NCI-H2227 (cell line): ENCODE measurements around the gene UBE2QL1.
A peak's percentile ranks its signal among the peaks of the same experiment; 100 is the strongest.

ENCODE experiments used
- DNase-seq: peaks from one replicate; lab custom pipeline; 2025; ENCODE audit not compliant: unreplicated experiment; lab: John Stamatoyannopoulos, UW

The UBE2QL1 gene

DNA sequence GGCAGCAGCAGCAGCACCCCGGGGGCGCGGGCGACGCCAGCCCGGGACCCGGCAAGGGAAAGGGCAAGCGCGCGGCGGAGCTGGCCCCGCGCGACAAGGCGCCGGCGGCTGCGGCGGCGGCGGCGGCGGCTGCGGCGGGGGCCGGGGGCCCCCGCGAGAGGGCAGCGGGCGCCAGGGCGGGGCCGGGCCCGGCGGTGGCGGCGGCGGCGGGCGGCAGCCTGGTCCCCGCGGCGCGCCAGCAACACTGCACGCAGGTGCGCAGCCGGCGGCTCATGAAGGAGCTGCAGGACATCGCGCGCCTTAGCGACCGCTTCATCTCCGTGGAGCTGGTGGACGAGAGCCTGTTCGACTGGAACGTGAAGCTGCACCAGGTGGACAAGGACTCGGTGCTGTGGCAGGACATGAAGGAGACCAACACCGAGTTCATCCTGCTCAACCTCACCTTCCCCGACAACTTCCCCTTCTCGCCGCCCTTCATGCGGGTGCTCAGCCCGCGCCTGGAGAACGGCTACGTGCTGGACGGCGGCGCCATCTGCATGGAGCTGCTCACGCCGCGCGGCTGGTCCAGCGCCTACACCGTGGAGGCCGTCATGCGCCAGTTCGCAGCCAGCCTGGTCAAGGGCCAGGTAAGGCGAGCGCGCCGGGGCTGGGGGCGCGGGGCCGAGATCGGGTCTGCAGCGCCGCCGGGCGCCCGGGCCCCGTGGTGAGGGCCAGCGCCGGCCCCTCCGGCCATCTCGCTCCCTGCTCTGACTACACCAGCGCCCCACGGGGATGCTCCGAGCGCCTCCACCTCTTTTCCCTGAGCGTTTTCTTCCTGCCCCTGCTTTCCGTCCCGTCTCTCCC lies at the start of gene UBE2QL1:
TSS of gene UBE2QL1 (plus strand) at position 238 of the 843 bp plus-strand sequence. CDS start at position 273, 35 bp downstream.
- DNase-seq = peak; percentile 70

DNA sequence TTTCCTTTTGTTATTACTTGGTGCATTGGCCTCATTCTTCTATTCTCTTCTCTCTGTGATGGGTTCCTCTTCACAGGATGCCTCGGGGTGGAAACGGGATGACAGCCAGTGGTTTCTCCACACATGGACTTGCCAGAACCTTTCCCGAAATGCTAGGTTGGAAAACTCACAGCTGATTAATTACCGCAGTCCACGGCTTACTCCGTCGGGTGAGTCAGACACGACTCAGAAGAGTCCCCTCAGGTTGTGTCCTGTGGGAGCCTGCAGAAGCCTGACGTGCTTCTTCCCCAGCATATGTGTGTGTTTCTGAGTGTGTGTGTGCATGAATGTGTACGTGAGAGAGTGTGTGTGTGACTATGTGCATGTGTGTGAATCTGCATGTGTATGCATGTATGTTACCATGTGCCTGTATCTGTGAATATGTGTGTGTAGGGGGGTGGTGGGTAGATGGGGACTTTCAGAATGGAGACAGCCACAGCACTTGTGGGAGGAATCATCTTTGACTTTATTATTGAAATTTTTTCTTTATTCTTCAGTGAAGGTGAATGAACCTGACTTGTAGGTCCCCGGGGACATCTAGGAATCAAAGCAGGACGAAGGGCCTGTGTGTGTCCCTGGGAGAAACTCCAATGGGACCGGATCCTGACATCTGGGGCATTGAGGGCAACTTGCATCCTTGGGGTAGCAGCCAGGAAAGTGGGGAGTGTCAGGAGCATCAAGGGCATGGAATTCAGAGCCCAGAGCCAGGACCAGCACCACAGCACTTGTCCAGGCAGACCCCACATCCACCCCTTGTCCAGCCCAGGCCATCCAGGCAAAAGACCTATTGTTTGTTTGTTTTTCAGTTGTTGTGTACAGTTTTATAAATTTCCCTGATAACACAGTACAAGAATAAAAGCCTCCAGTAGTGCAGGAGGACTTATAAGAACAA lies 48.4 kb upstream of the UBE2QL1 start:
- no peak for DNase-seq

DNA sequence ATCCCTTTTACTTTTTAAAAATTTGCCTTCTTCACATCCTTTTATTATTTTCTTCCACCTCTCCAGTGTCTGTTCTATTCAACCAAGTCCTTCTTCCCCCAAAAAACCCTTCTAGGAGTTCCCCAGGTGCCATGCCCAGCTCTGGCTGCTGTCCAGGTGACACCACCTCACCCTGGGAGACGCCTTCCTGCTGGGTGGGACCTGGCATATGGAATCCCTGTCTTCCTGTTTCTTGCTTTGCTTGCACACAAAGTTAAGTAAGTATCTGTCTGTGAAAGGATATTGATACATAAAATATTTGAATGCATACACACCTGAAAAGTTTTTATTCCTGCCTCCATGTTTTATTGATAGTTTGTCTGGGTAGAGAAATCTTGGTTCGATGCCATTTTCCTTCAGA lies 47.2 kb upstream of the UBE2QL1 start:
- DNase-seq = no peak

DNA sequence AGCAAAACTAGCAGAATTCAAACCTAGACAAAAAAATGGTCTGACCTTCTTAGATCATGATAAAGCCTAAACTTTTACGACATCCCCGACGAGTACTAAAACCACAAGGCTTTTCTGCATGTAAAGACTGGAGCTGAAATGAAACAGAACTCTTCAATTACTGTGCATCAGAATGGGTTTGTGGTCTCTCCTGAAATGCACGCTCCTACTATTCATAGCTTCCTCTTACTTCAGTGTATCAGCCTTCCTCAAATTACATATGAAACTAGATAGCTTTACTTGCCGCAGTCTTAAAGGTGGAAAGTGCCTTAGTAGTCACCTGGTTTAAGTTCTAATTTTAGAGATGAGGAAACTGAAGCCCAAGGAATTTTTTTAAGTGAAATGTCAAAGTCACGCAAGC lies 45.7 kb upstream of the UBE2QL1 start:
- no peak for DNase-seq

DNA sequence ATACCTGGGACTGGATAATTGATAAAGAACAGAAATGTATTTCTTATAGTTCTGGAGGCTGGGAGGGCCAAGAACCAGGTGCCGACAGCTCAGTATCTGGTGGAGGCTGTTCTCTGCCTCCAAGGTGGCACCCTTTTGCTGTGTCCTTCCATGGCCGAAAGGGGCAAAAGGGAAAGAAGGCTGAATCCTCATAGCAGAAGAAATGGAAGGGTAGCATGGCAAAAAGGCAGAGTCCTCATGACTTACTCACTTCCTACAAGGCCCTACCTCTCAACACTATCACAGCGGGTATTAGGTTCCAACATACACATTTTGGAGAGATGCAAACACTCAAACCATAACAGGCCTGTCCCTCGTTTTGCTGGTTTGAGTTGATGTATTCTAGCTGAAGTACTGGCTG lies 45.2 kb upstream of the UBE2QL1 start:
- DNase-seq = no peak

DNA sequence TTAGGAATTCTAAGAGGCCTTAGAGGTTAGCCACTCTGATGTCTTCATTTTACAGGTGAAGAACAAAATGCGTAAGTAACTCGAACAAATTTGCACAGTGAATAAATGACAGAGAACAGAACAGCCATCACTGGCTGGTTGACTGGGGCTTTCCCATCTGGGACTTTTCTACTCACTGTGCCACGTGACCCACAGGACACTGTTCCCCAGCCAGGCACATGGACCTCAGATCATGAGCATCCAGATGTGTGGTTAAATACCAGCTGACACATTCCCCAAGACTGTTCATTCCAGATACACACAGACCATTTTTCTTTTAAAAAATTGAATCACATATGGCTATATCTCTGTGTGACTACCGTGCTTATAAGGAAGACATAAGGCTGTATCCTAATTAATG lies 44.5 kb upstream of the UBE2QL1 start:
- no peak for DNase-seq

GRCh38 chr5:6405591-6405990 lies 43.1 kb upstream of the UBE2QL1 start:
- DNase-seq = no peak

GRCh38 chr5:6407558-6408259 lies 41.0 kb upstream of the UBE2QL1 start:
- no peak for DNase-seq

- no peak for DNase-seq
Observed at GRCh38 chr5:6408260-6408596, 40.4 kb upstream of the UBE2QL1 start.

DNA sequence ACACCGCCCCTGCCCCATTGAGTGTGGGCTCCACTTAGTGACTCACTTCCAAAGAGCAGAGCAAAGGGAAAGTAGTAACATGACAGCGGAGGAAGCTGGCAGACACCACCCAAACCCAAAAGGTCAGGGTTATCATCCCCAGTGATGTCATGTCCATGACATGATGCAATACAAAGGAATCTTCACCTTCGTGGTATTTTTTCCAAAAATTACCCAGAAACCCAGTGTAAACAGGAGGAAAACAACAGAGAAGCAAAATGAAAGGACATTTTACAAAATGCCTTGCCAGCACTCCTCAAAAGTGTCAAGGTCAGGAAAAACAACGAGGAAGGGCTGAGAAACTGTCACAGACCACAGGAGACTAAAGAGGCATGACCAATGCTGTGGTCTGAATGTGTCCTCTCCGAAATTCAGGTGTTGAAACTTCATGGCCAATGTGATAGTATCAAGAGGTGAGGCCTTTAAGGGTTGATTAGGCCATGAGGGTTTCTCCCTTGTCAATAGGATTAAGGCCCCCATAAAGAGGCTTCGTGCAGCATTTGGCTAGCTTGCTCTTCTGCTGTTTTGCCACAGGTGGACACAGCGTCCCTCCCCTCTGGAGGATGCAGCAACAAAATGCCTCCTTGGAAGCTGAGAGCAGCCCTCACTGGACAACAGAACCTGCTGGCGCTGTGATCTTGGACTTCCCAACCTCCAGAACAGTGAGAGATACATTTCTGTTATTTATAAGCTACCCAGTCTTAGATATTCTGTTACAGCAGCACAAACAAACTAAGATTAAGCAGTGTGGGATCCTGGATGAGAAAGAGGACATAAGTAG lies 39.8 kb upstream of the UBE2QL1 start:
- no peak for DNase-seq

GRCh38 chr5:6410421-6410820 lies 38.2 kb upstream of the UBE2QL1 start:
- no peak for DNase-seq

DNA sequence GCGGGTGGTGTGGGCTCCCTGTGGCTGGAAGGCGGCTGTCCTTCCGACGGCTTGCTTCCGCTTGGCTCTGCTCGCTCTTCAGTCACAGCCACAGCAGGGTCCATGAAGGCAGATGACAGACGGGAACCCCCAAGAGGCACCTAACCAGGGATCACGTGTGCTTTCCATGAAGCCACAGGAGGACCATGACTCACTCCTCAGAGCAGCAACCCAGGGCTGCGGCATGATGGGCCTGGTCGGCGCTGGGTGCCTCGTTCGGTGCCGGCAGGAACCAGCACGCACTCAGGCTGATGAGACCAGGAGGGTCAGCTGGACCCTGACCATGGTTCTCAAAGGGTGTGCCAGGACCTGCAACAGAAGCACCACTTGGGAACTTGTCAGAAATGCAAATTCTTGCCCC lies 37.5 kb upstream of the UBE2QL1 start:
- DNase-seq = no peak

GRCh38 chr5:6412811-6413210 lies 35.8 kb upstream of the UBE2QL1 start:
- DNase-seq = no peak

GRCh38 chr5:6417657-6418056 lies 31.0 kb upstream of the UBE2QL1 start:
- DNase-seq = no peak

- peak; percentile 62 for DNase-seq
Observed at GRCh38 chr5:6418679-6419276, 29.9 kb upstream of the UBE2QL1 start.

DNA sequence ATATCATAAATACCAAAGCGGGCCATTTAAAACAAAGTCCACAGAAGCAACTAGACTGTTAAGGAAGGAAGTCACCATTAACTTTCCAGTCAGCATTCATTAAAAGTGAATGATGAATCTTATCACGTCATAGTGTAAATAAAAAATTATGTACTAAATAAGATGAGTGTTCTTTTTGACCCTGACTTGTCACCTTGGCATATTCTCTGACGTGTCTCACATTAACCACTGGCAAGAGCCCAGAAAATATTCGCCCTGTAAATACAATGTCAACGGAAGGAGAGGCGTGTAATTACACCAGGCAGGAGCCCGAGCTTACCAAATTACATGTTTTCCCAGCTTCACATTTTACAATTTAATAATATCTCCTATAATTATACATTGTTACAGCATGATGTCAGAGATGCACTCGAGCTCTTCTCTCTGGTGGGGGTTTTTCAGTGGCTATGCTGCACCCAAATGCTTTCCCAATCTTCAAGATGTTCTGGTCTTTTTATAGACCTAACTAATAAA lies 29.3 kb upstream of the UBE2QL1 start:
- DNase-seq = peak; percentile 93

GRCh38 chr5:6423327-6424109 lies 25.1 kb upstream of the UBE2QL1 start:
- no peak for DNase-seq

DNA sequence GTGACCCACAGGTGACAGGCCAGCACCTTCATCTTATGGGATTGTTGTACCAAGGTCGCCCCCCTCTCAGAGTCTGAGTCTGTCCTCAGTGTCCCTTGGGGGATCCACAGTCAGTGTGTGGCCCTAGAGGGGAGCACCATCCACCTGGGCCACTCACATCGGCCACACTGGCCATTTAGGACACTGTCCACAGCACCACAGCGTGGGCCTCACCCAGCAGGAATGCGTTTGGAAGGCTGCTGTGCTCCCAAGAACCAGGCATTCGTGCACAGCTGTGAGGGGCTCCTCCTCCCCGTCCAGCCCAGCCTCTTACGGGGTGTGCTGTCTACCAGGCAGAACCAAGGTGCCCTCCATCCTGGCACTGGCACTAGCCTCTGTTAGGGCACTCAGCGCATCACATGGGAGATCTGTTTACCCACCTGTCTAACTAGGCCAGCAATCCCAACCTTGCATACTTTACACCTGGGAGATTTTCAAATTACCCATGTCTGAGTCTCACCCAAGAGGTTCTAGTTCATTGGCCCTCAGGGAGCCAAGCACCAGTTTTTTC lies 24.5 kb upstream of the UBE2QL1 start:
- DNase-seq = no peak

DNA sequence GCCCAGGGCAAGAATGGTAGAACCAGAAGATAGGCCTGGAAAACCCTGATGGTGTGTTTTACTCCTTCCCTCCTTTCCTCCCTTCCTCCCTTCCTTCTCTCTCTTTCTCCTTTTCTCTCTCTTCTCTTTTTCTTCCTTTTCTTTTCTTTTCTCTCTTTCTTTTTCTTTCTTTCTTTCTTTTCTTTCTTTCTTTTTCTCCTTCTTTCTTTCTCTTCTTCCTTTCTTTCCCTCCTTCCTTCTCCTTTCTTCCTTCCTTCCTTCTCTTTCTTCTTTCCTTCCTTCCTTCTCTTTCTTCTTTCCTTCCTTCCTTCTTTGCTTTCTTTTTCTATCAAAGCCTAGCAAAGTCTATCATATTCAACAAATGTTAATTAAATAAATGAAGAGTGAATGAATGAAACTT lies 24.0 kb upstream of the UBE2QL1 start:
- DNase-seq = no peak
